Liver (tissue), 9 donors: ENCODE data around the gene PRPF6. TPM values are rescaled to one million over a fixed set of nuclear protein-coding genes. Genes with fewer than 3 reads are reported as not detected.

Source experiments
- DNase-seq: peaks from one replicate; pipeline ENCODE4 v3.0.0-alpha.2; 2017; ENCODE audit warnings: low spot score
- H3K27ac ChIP-seq, 2 donors: one replicate each; pipeline ENCODE4 v1.7.0; 2013; ENCODE audit warnings: inconsistent platforms in 2 of 2, low read length in 2 of 2, control low read depth in 1 of 2, low read depth in 1 of 2, mild to moderate bottlenecking in 1 of 2
- H3K27me3 ChIP-seq, 4 donors: one replicate each; pipeline versions ENCODE4 v1.6.1 to v1.7.0; 2013; ENCODE audit warnings: low read length in 3 of 4, inconsistent platforms in 1 of 4, mild to moderate bottlenecking in 1 of 4, moderate library complexity in 1 of 4; ENCODE audit not compliant: control insufficient read depth in 4 of 4, insufficient read depth in 4 of 4
- H3K36me3 ChIP-seq, 4 donors: one replicate each; pipeline versions ENCODE4 v1.6.1 to v1.7.0; 2013; ENCODE audit warnings: low read length in 3 of 4, mild to moderate bottlenecking in 3 of 4, low read depth in 1 of 4, moderate library complexity in 1 of 4; ENCODE audit not compliant: control insufficient read depth in 4 of 4, insufficient read depth in 3 of 4
- H3K4me1 ChIP-seq, 4 donors: one replicate each; pipeline versions ENCODE4 v1.6.1 to v1.7.0; 2013; ENCODE audit warnings: low read length in 3 of 4, mild to moderate bottlenecking in 3 of 4, moderate library complexity in 1 of 4; ENCODE audit not compliant: control insufficient read depth in 4 of 4, insufficient read depth in 4 of 4
- H3K4me3 ChIP-seq, 3 donors: one replicate each; pipeline versions ENCODE4 v1.6.1 to v1.7.0; 2013; ENCODE audit warnings: low read length in 3 of 3, control low read depth in 1 of 3, low read depth in 1 of 3, mild to moderate bottlenecking in 1 of 3
- H3K9ac ChIP-seq, 2 donors: one replicate each; pipeline ENCODE4 v1.7.0; 2013; ENCODE audit warnings: low read length in 2 of 2, mild to moderate bottlenecking in 2 of 2, moderate library complexity in 2 of 2, control low read depth in 1 of 2, low read depth in 1 of 2
- H3K9me3 ChIP-seq, 4 donors: one replicate each; pipeline versions ENCODE4 v1.6.1 to v1.7.0; 2013; ENCODE audit warnings: low read length in 3 of 4; ENCODE audit not compliant: control insufficient read depth in 4 of 4
- ATF3 ChIP-seq: IDR thresholded peaks from 2 replicates; pipeline ENCODE4 v1.6.1; 2016; ENCODE audit warnings: antibody characterized with exemption
- CTCF ChIP-seq: fragments of 150-350 bp; IDR thresholded peaks from 2 replicates; pipeline ENCODE4 v1.5.1; 2017; ENCODE audit warnings: improper control_type of control experiment, low read depth, low read length; ENCODE audit not compliant: missing input control
- EGR1 ChIP-seq, 2 donors: IDR thresholded peaks; 2 replicates each; pipeline ENCODE4 v1.6.1; 2016 to 2018; ENCODE audit warnings: antibody characterized with exemption in 2 of 2, low read depth in 2 of 2
- FOXA1 ChIP-seq: IDR thresholded peaks from 2 replicates; pipeline ENCODE4 v1.6.1; 2016; ENCODE audit warnings: antibody characterized with exemption
- FOXA2 ChIP-seq: IDR thresholded peaks from 2 replicates; pipeline ENCODE4 v1.6.1; 2016; ENCODE audit warnings: antibody characterized with exemption
- GABPA ChIP-seq, 2 donors: IDR thresholded peaks in 1 of 2; conservative IDR thresholded peaks in 1 of 2; 2 replicates each; pipeline ENCODE4 v1.6.1; 2016; ENCODE audit warnings: antibody characterized with exemption in 2 of 2, mild to moderate bottlenecking in 1 of 2, moderate library complexity in 1 of 2
- HNF4A ChIP-seq, 2 donors: conservative IDR thresholded peaks; 2 replicates each; pipeline ENCODE4 v1.6.1; 2016; ENCODE audit warnings: antibody characterized with exemption in 2 of 2, mild to moderate bottlenecking in 2 of 2
- HNF4G ChIP-seq: IDR thresholded peaks from 2 replicates; pipeline ENCODE4 v1.6.1; 2016; ENCODE audit warnings: antibody characterized with exemption
- JUND ChIP-seq, 2 donors: IDR thresholded peaks; 2 replicates each; pipeline ENCODE4 v1.6.1; 2016; ENCODE audit warnings: antibody characterized with exemption in 2 of 2
- MAX ChIP-seq: IDR thresholded peaks from 2 replicates; pipeline ENCODE4 v1.6.1; 2016; ENCODE audit warnings: antibody characterized with exemption
- NR2F2 ChIP-seq: IDR thresholded peaks from 2 replicates; pipeline ENCODE4 v1.6.1; 2016; ENCODE audit warnings: antibody characterized with exemption
- RAD21 ChIP-seq, 2 donors: IDR thresholded peaks; 2 replicates each; pipeline ENCODE4 v1.6.1; 2016; ENCODE audit warnings: antibody characterized with exemption in 2 of 2, mild to moderate bottlenecking in 2 of 2
- REST ChIP-seq: IDR thresholded peaks from 2 replicates; pipeline ENCODE4 v1.6.1; 2016; ENCODE audit warnings: antibody characterized with exemption, mild to moderate bottlenecking
- RXRA ChIP-seq, 2 donors: IDR thresholded peaks; 2 replicates each; pipeline ENCODE4 v1.6.1; 2017 to 2018; ENCODE audit warnings: antibody characterized with exemption in 2 of 2, mild to moderate bottlenecking in 1 of 2
- SP1 ChIP-seq: IDR thresholded peaks from 2 replicates; pipeline ENCODE4 v1.6.1; 2018; ENCODE audit warnings: antibody characterized with exemption, mild to moderate bottlenecking
- YY1 ChIP-seq: IDR thresholded peaks from 2 replicates; pipeline ENCODE4 v1.6.1; 2016; ENCODE audit warnings: antibody characterized with exemption, mild to moderate bottlenecking
- WGBS: extraction: QIAGEN DNeasy Blood & Tissue Kit; methylation state at CpG from one replicate; pipeline ENCODE4 v1.1.7; 2013; 5-methylcytosine and 5-hydroxymethylcytosine counted together
- polyA plus RNA-seq, 2 donors: library from polyadenylated mRNA; stranded (reverse) in 1 of 2; unstranded in 1 of 2; fragments of 200-250 nt in 1 of 2; fragments of >200 nt in 1 of 2; fragmentation: Nextera tagmentation in 1 of 2; extraction: Ambion mirVana in 1 of 2; gene quantifications; one replicate each; pipeline versions ENCODE4 v1.2.1 to v1.2.3, GENCODE V29; 2013 to 2015
- total RNA-seq, 2 donors: library from RNA; depleted of rRNA; stranded (reverse); fragments of >200 nt; gene quantifications; one replicate each; pipeline ENCODE4 v1.2.3, GENCODE V29; 2014
- donor health status: healthy.
- donor health status: healthy.
- donor health status: healthy.
- donor health status: healthy.
- donor health status: healthy.

PRPF6 gene
- total and polyA plus RNA-seq, 4 donors: 16.3 to 24.9 (median 23.1) TPM

- no peak for TF ChIP-seq GABPA (IDR thresholded peaks at IDR 0.05 in 1 of 2, conservative IDR thresholded peaks at IDR 0.05 in 1 of 2)
- TF ChIP-seq NR2F2: no peak
- TF ChIP-seq HNF4G: no peak
Observed at GRCh38 chr20:64080813-64081623, 100.1 kb downstream of the PRPF6 start (continued).

- Histone ChIP-seq H3K4me1 (peaks cover 14 to 35% (median 19%) of the 10 kb centered on the region in 4 donors), H3K4me3 (no peak overlapping the region), H3K36me3 (no peaks in the 10 kb centered on the region), H3K27me3 (peaks cover 0 to 6% (median 0%) of the 10 kb centered on the region in 4 donors), H3K9me3 (no peaks in the 10 kb centered on the region), H3K27ac (no peak overlapping the region), H3K9ac (no peak overlapping the region)
- 85% methylated on average over 6 of the region's 6 CpGs for WGBS
- no peak for DNase-seq
- TF ChIP-seq SP1: no peak
- no peak for TF ChIP-seq MAX
- TF ChIP-seq NR2F2: no peak
- no peak for TF ChIP-seq RXRA (IDR thresholded peaks at IDR 0.05)
- TF ChIP-seq ATF3: no peak
- no peak for TF ChIP-seq REST
- no peak for TF ChIP-seq FOXA2
Observed at GRCh38 chr20:64081624-64081964, 100.7 kb downstream of the PRPF6 start.

- peaks cover 14 to 35% (median 19%) of the 10 kb centered on the region in 4 donors for H3K4me1 ChIP-seq
- H3K9ac ChIP-seq: no peak overlapping the region
- H3K36me3 ChIP-seq: no peaks in the 10 kb centered on the region
- no peaks in the 10 kb centered on the region for H3K9me3 ChIP-seq
- H3K4me3 ChIP-seq: no peak overlapping the region
- WGBS: 24% methylated on average over 13 of the region's 13 CpGs
- H3K27me3 ChIP-seq: peaks cover 0 to 6% (median 0%) of the 10 kb centered on the region in 4 donors
- no peak for DNase-seq
- H3K27ac ChIP-seq: no peak overlapping the region
- TF ChIP-seq MAX: no peak
- TF ChIP-seq REST: no peak
- TF ChIP-seq YY1: no peak
- no peak for TF ChIP-seq RAD21 (IDR thresholded peaks at IDR 0.05)
- no peak for TF ChIP-seq EGR1 (IDR thresholded peaks at IDR 0.05; ENCODE audit: low read depth in 2 of 2)
- TF ChIP-seq HNF4A (conservative IDR thresholded peaks at IDR 0.05): no peak
- no peak for TF ChIP-seq SP1
- TF ChIP-seq FOXA2: no peak
- TF ChIP-seq GABPA (IDR thresholded peaks at IDR 0.05 in 1 of 2, conservative IDR thresholded peaks at IDR 0.05 in 1 of 2): no peak
- no peak for TF ChIP-seq HNF4G
- no peak for TF ChIP-seq RXRA (IDR thresholded peaks at IDR 0.05)
- TF ChIP-seq ATF3: no peak
- no peak for TF ChIP-seq NR2F2
- no peak for TF ChIP-seq FOXA1
- no peak for TF ChIP-seq JUND (IDR thresholded peaks at IDR 0.05)
- TF ChIP-seq CTCF: no peak
Observed at GRCh38 chr20:64082126-64082731, 101.3 kb downstream of the PRPF6 start.
